ENCODE data around the gene CD300C. TPM values are rescaled to one million over a fixed set of nuclear protein-coding genes. Genes with fewer than 3 reads are reported as not detected.
"Not testable (repeated sequence)": the region's sequence is repeated elsewhere in the genome, so short reads cannot be mapped to it uniquely, and the experiment has no call there.

CD300C gene
- total RNA-seq (2014; rRNA removed) = not detected in 2 replicates
- polyA plus RNA-seq (2012) = not detected

DNA sequence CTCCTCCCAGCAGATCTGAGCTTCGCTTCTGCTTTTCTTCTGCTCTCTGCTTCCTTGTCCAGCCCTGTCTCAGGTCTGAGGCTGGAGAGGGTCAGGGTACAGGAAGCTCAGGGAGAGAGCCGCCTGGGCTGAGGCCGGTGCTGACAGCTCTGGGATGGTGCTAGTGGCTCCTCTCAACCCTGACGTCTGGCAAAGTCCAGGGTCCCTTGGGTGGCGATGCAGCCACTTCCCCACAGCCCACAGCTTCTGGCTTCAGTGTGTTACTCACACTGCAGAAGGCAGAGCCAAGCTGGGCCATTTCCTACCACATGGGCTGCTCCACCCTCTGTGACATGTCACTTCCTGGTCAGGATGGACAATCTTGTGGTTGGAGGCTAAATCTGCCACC, at the start of gene CD300C:
CD300C (minus strand) TSS at position 273 of the 388 bp plus-strand sequence. CDS start 333 bp downstream, outside the sequence.
- DNase-seq (ENCODE audit: low read depth) = no peak

DNA sequence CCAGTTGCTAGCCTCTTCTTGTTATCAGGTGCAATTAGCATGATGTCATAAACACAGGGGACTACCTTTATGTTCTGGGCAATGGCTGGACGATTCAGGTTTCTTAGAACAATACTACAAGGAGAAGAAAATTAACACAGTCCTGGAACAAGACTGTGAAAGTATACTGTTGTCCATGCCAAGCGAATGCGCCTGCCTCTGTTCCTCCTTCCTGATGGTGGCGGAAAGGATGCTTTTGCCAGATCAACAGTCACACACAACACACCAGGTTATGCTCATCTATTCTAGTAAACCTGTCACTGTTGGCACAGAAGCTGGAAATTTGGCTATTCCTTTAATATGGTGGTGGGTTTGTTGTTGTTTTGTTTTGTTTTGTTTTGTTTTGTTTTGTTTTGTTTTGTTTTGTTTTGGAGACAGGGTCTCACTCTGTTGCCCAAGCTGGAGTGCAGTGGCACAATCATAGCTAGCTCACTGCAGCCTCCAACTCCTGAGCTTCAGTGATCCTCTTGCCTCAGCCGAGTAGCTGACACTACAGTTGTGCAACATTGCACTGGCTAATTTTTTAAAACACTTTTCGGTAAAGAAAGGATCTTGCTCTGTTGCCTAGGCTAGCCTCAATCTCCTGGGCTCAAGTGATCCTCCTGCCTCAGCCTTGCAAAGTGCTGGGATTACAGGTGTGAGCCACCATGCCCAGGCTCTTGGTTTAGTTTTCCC, 49.3 kb upstream of the CD300C start:
- DNase-seq (ENCODE audit: low read depth) = no peak

DNA sequence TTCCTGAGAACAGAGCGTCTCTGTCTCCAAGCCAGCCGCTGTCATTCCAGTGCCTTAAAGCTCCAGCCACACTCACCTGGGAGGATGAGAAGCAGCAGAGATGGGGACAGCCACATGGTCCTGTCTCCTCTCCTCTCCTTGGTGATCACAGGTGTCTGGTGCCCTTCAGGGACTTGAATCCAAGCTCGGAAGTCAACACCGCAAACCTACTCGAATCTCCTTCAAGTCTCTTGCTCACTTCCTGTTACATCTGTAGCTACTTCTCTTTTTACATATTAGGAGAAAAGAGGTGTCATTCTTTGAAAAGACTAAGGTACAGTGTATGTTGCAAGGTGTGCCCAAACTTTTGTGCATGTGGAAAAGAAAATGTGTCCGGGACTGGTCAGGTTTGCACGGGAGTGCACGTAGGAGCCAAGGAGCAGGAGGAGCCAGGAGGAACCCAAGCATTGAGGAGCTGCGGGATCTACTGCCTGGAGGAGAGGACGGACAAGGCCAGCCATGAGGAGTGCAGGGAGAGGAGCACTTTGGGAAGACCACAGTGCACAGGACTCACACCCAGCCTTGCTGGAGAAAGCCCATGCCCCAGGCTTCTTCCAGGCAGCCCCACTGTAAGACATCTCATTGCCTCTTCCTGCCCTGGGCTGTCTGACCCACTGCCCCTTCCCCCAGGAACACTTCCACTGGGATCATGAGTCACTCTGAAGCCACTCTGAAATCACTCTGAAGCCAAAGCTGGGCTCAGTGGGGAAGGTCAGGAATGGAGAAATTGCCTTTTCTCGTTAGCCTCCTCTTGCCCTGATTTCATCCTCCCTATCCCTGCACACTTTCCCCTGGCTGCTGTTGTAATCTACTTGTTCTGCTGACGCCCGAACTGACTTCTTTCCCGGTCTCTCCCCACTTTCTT, 46.4 kb upstream of the CD300C start, which contains the start of gene CD300LD:
CD300LD (minus strand) TSS at position 197 of the 904 bp plus-strand sequence; CDS start at position 116, 81 bp downstream.
- no peak for DNase-seq (ENCODE audit: low read depth)

DNA sequence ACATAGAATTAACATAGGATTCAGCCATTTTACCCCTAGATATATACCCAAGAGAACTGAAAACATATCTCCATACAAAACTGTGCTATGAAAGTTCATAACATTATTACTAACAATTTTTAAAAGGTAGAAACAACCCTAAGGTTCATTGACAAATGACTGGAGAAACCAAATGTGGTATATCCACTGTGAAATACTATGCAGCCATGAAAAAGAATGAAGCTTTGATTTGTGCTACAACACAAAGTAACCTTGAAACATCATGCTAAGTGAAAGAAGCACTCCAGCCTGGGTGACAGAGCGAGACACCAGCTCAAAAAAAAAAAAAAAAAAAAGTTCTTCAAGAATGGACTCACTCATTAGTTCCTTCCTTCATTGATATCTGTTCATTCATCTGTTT, 45.6 kb upstream of the CD300C start:
- DNase-seq (ENCODE audit: low read depth) = no peak

DNA sequence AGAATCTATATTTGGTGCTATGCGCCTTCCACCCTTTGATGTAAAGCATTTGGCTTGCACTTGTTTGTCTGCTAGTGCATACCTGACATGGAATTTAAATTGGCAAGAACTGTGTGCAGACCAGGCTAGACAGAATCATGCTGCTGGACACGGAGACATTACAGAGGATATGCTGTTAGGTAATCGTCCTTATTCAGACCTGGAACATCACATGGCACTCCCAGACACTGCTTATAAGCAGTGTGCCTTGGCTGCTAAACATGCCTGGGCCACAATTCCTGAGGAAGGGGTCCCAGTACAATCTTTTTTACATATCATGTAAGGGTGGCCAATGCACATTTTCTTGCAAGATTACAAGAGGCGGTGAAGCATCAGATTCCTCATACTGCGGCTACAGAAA, 39.8 kb upstream of the CD300C start:
- no peak for DNase-seq (ENCODE audit: low read depth)

DNA sequence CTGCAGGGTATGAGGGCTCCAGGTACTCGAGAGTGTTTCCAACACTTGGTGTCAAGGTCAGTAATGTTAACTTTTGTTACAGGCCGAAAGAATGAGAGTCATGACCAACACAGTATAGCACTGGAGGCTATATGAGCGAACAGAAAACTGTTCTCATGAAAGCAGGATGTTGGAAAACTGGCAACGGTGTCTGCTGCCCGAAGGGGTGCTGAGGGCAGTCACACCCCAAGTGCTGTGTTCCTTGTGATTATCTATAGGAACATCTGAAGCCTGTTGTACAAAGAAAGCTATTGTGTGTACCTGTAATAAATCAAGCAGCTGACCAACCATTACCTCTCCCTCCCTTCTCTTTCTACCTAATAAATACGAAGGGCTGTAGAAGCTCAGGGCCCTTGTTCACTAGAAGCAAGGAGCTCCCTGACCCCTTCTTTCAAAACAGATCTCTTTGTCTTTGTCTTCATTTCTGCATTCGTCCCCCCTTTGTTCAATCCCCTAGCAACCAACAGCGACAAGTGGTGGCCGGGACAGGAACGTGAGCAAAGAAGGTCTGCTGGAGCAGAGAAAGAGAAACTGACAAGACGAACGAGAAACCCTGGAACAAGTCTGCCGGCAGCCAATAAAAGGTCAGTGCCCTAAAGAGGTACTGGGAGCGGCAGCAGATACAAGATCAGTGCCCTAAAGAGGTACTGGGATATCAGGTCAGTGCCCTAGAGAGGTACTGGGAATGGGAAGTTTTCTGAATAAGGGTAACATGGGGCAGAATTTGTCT, 38.6 kb upstream of the CD300C start:
- DNase-seq (ENCODE audit: low read depth) = no peak

DNA sequence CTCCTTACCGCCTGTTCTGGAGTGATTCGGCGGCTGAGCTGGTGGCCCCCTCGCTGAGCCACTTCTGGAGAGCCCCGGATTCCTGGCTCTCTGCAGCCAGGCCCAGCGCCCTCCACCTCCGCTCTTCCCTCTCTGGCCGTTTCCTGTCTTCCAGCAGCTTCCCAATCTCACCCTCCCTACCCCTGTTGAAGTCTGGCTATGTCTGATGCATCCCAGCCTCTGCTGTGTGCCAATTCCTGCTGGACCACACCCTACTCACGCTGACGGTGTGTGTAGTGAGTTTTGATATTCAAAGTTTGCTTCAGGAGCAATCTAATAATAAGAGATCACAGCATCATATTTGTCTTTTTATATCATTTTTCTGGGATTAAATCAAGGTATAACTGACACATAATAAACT, 36.7 kb upstream of the CD300C start:
- DNase-seq (ENCODE audit: low read depth) = no peak

DNA sequence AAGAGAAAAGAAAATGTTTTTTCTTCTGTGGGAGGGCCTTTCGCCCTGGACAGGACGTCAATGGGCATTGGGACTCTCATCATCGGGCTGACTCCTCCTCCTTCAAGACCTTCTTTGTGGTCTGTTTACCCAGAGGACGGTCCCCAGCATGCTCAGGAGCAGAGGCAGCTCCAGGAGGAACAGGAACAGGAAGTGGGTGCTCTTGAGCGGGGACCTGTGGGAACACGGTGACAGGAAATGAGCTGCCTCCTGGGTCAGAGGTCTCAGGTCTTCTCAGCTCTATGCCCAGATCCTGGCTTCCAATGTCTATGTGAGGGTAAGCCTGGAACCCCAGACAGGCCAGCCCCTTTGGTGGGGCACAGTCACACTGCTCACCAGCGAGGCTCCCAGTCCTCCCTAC, 34.0 kb upstream of the CD300C start:
- no peak for DNase-seq (ENCODE audit: low read depth)

DNA sequence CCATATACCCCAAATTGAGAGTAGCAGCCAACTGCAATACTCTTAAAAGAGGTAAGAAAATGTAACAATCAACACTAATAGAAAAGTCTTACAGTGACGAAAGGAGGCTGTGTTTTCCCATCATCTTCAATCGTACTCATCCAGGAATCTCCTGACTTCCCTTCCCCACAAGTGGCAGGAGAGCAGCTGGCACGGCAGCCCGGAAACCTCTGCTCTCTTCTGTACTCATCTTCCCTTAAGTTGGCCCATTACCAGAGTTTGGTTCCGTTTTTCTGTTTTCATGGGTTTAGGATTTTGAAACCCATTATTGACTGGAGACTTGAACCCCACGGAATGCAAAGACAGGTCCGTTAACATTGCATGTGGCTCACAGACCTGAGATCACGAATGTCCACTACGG, 33.1 kb upstream of the CD300C start:
- DNase-seq (ENCODE audit: low read depth) = no peak

DNA sequence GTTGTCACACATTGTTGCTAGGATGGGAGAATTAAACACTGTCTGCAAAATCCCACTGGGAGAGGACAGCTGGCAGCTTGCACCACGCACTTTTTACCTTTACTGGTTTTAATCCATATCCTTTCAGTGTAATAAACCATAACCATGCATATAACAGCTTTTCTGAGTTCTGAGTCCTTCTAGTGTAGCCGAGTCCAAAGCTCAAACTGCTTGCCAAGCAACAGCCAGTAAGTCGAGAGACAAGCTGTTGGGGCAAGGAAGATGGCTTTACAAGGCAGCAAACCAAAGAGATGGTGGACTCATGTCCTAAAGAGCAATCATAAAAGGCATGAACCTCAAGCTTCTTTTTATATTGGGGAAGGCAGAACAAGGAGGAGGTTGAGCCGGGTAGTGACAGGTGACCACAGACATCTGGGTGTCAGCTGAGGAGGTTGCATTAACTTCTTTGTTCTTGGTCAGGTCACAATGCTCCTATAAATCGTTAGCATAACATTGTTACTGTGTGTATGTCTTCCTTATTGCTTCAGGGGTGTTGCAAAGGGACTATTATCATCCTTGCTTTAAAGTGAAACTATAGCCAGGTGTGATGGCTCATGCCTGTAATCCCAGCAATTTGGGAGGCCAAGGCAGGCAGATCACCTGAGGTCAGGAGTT, 28.7 kb upstream of the CD300C start:
- DNase-seq (ENCODE audit: low read depth) = no peak

DNA sequence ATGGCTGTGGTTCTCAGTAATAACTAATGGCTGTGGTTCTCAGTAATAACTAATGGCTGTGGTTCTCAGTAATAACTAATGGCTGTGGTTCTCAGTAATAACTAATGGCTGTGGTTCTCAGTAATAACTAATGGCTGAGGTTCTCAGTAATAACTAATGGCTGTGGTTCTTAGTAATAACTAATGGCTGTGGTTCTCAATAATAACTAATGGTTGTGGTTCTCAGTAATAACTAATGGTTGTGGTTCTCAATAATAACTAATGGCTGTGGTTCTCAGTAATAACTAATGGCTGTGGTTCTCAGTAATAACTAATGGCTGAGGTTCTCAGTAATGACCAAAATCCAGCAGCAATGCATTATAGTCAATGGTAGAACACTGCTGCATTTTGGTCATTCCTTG, 27.7 kb upstream of the CD300C start:
- not testable (repeated sequence) for DNase-seq (ENCODE audit: low read depth)

DNA sequence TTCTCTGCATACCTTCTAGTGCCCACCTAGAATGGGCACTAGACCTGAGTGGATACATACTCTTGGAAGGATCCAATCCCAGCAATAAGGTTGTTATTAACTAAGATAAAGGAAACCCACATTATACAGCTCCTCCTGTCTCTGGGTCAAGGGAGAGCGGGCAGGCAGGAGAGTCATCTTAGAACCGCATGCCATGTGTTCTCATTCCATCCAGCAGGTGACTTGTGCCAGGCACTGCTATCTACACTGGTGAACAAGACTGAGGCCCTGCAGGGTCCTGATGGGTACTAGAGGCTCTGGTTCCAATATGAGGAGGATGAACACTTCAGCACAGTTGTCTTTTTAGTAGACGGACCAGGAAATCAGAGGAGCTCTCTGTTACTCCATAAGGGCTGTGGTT, 27.3 kb upstream of the CD300C start:
- DNase-seq (ENCODE audit: low read depth) = no peak

DNA sequence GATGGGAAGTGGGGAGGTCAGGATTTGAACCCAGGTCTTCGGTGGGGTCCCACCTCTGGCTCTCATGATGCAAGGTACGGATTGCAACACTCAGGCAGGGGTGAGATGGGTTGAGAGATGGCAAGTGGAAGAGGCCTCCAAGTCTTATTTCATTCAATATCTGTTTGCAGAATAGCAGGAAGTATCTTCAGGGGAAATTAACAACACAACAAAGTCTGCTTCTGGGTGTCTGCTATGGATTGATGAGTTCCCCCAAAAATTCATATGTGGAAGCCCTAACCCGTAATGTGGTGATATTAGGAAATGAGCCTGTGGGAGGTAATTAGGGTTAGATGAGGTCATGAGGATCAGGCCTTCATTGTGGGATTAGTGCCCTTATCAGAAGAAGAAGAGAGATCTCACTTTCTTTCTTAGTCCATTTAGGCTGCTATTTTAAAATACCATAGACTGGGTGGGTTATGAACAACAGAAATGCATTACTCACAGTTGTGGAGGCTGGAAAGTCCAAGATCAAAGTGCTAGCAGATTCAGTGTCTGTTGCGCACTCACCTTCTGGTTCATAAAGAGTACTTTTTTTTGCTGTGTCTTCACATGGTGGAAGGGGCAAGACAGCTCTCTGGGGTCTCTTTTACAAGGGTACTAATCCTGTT, 25.8 kb upstream of the CD300C start:
- no peak for DNase-seq (ENCODE audit: low read depth)

DNA sequence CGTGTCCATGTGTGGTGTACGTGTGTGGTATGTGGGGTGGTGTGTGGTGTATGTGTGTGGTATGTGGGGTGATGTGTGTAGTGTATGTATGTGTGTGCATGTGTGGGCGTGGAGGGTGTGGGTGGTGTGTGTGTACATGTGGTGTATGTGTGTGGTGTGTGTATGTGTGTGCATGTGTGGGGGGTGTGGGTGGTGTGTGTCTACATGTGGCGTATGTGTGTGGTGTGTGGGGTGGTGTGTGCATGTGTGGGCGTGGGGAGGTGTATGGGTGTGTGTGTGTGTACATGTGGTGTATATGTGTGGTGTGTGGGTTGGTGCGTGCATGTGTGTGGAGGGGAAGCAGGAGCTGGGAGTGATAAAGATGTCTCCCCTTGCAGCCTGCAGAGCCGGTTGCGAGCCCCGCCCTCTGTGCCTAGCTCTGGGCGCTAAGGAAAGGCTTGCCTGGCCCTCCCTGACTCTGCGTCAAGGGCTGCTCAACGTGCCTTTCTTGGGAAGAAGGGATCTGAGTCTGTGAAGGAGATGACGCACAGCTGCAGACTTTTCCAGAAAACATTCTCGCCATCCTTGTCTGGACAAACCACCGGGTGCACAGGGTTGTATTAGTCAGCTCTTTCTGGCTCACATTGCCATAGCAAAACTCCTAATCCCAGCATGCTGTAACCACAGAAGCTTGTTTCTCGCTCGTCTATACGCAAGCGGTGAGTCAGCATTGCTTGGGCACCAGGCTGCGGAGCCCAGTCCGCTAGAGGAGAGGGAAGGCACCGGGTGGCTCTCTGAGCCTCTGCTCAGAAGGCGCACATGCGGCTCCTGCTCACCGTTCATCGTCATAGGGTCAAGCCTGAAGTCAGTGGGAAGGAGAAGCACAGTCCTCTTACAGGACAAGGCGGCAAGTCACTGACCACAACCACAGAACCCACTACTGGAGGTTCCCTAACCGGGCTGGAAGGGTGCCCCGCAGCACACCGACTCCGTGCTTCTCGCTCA, 23.4 kb upstream of the CD300C start:
- peak; percentile 61 for DNase-seq (ENCODE audit: low read depth)

DNA sequence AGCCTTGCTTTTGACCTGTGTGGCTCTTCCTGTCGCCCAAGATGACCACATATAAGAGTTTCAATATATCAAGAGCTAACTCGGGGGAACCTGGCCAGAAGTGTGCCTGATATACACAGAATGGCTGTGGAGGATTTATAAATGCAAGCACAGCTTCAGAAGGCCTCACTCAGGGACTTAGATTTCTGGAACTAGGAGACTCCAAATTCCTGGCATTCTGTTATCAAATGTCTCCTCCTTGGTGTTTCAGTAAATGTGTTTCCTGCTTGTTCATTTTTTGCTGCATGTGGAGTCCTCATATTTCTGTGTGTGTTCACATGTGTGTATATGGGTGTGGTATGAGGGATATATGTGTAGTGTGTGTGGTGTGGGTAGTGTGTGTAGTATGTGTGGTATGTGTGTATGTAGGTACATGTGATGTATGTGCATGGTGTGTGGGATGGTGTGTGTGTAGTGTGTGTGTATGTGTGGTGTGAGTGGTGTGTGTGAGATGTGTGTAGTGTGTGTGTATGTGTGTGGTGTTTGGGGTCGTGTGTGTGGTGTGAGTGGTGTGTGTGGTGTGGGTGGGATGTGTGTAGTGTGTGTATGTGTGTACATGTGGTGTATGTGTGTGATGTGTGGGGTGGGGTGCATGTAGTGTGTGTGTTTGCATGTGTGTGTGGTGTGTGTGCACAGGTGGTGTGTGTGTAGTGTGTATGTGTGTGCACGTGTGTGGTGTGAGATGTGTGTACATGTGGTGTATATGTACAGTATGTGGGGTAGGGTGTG, 22.4 kb upstream of the CD300C start:
- DNase-seq (ENCODE audit: low read depth) = no peak

DNA sequence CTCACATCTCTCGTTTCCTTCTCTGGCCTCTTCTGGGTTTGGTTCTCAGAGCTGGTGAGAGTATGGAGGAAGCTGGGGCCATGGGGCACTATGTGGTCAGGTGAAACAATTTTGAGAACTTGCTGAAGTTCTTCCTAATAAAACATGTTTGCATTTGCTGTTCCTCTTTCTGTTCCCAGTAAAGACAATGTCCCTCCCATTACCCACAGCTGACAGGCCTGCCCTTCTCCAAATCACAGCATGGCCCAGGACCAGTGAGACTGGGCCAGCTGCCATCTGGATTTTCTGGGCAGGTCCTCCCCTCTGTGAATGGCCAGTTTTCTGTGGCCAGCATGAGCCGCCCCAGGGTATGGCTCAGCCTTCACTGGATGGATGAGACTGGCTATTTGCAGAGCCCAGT, 21.5 kb upstream of the CD300C start, which contains the start of gene CD300H:
CD300H (minus strand) TSS at position 113 of the 400 bp plus-strand sequence.
- DNase-seq (ENCODE audit: low read depth) = no peak

DNA sequence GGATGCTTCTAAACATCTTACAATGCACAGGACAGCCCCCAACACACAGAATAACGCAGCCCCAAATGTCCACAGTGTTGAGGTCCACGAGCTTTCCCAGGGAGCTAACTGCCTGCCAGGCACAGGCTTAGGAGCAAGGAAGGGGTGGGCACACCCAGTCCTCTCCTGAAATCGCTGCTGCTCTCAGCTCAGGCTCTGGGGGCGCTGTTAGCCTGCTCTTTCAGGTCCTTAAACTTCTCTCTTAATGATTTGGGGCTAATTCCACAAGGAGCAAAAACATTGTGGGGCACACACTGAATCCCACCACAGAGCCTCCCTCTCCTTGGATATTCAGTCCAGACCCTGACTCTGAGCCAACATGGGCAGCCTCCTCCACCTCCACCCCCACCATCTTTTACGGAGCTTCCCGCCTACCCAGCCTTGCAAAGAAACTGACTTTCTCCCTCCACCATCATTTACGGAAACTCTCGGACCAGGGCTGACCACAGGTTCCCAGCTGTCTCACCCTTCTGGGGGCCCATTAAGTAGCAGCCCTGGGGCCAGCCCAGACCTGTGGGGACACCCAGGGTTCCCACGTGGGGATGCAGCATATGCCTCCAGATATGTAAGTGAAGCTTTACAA, 20.3 kb upstream of the CD300C start:
- no peak for DNase-seq (ENCODE audit: low read depth)

DNA sequence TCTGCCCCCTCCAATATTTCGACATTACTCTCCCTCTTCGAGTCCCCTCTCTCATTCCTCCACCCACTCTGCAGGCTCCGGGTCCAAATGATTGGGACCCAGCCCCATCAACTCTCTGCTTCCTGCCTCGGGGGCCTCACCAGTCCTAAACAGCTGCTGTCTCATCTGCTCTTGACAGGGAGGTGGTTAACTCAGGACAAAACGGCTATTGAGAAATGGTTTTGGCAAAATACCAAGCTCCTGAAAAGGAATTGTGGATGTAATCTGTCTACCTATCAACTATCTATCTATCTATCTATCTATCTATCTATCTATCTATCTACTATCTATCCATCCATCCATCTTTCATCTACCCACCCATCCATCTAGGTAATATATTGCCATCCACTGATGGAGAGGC, 19.2 kb upstream of the CD300C start:
- DNase-seq (ENCODE audit: low read depth) = no peak
